OCI-LY3 (cell line): ENCODE measurements around the gene NEU2.

Source experiments
- EZH2phosphoT487 ChIP-seq: fragments of 200-600 bp; shearing (Covaris generic); IDR thresholded peaks from 2 replicates; pipeline ENCODE4 v1.6.1; 2018; ENCODE audit warnings: antibody characterized with exemption, mixed run types, low read depth
- TF ChIP-seq, protein P1 (sequence below): fragments of 200-600, 300-600 bp; sonication (generic); IDR thresholded peaks from 2 replicates; pipeline ENCODE4 v1.5.1; 2014; ENCODE audit warnings: antibody characterized with exemption, low read length, low read depth

DNA sequence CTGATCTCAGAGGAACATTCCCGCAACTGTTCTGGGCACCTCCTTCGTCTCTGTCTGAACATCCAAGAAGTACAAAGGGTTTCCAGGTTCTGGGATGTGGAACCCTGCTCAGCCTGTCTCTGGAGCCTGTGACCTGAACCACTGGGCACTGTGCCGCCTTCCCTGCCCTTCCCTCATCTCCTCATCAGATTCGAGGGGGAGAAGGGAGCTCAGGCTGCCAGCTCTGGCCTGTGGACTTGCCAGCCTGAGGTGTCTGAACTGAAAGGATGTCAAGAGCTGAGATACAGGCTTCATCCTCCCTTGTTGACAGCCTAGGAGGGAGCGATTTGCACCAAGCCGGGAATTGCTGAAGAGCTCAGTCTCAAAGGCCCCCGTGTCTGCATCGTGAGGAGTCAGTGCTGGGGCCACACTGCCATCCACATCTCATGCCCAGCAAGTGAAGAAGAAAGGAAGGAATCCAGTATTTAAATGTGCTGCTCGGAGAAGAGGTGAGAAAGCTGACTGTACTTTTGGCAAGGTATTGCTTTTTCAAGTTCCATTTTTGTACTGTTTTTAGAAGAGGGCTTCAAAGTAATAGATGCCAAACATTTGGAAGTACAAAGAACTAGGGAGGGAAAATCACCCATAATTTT, 12.6 kb downstream of the NEU2 start:
- TF ChIP-seq, protein P1, sequence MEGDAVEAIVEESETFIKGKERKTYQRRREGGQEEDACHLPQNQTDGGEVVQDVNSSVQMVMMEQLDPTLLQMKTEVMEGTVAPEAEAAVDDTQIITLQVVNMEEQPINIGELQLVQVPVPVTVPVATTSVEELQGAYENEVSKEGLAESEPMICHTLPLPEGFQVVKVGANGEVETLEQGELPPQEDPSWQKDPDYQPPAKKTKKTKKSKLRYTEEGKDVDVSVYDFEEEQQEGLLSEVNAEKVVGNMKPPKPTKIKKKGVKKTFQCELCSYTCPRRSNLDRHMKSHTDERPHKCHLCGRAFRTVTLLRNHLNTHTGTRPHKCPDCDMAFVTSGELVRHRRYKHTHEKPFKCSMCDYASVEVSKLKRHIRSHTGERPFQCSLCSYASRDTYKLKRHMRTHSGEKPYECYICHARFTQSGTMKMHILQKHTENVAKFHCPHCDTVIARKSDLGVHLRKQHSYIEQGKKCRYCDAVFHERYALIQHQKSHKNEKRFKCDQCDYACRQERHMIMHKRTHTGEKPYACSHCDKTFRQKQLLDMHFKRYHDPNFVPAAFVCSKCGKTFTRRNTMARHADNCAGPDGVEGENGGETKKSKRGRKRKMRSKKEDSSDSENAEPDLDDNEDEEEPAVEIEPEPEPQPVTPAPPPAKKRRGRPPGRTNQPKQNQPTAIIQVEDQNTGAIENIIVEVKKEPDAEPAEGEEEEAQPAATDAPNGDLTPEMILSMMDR, result no peak
- no peak for TF ChIP-seq EZH2phosphoT487
